Measurements from ENCODE around the gene PLAAT3. TPM values are rescaled to one million over a fixed set of nuclear protein-coding genes. Genes with fewer than 3 reads are reported as not detected.
"Not testable (repeated sequence)": the region's sequence is repeated elsewhere in the genome, so short reads cannot be mapped to it uniquely, and the experiment has no call there.

The PLAAT3 gene
- polyA plus RNA-seq, 3 donors from 2014 or later = 63.6 to 85.2 (median 84.6) TPM

DNA sequence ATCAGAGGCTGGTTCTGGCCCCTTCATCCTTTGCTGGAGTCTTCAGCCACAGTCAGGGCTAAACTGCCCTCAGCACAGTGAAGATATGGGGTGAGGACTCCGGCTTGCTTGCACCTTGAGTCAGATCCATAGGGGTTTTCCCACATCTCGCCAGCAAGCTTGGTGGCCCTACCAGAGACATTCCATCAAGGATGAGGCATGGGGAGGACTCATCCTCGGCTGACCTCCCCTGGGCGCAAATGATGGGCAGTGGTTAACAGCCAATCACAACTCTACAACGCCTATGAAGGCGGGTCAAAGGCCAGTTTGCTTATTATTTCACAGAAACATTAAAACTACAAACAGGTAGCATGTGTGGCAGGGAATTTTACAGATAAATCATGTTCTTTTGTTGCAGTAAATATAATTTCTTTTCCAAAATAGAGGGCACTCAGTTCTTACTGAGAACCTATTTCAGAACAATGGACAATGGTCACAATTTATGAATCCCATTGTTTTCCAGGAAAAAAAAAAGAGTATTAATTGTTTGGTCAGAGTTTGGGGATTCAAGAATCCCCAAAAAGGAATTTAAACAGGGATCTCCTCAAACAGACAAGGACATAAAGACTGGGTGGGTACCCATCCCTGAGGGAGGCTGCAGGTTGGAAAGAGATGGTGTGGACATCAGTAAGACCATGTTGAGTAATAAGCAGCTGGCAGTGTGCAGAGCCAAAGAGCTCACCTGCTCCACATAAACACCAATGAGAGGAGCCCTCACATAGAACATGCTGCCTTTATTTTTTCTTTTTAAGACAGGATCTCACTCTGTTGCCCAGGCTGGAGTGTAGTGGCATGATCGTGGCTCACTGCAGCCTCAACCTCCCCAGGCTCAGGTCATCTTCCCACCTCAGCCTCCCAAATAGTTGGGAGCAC lies 14.8 kb downstream of the PLAAT3 start:
- Mint-ChIP-seq H3K4me1 (peaks cover 11 to 20% of the 10 kb centered on the region in 2 donors), H3K27ac (peak overlapping the region in 5 of 6 donors; percentile 11 to 71 (median 36)), H3K36me3 (peaks cover 8 to 16% (median 9%) of the 10 kb centered on the region in 3 donors), H3K4me3 (no peak overlapping the region), H3K27me3 (ENCODE audit: low read depth in 3 of 3) (peaks cover 0 to 2% (median 0%) of the 10 kb centered on the region in 3 donors), H3K9me3 (no peaks in the 10 kb centered on the region)
- DNase-seq = no peak

DNA sequence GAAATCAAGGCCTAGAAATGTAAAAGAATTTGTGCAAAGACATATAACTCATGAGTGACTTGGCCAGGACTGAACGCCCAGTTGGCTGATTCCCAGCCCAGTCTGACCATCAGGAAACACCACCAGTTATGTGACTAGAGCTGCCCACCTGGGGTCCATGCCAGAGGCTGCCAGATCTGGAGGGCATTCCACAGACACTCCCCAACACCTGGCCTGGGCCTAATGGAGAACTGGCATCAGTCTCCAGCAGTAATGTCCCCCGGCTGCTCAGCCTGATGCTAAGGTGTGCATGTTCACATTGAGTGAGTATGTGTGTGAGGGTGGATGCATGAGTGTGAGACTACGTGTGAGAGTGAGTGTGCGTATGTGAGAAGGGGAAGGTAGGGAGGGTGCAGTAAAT lies 15.7 kb downstream of the PLAAT3 start:
- Mint-ChIP-seq H3K9me3 (no peaks in the 10 kb centered on the region), H3K27ac (peak overlapping the region in 5 of 6 donors; percentile 15 to 76 (median 36)), H3K4me3 (no peak overlapping the region), H3K4me1 (peaks cover 11 to 20% of the 10 kb centered on the region in 2 donors), H3K36me3 (peaks cover 13 to 19% (median 16%) of the 10 kb centered on the region in 3 donors), H3K27me3 (ENCODE audit: low read depth in 3 of 3) (peaks cover 0 to 4% (median 0%) of the 10 kb centered on the region in 3 donors)
- DNase-seq = no peak

DNA sequence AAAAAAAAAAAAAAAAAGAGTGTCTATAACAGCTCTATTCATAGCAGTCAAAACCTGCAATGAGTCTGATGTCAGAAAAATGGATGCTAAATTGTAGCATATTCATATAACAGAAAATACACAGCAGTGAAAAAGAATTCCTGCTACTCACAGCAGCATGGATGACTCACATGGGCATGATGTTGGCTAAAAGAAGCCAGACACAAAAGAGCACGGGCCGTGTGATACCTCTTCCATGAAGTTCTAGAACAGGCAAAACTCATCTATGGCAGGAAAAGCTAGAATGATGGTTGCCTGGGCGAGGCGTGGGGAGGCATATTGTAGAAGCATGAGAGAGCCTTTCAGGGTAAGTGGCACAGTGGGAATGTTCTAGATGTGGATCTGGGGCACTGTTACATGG lies 18.9 kb downstream of the PLAAT3 start:
- Mint-ChIP-seq H3K36me3 (peaks cover 16 to 39% (median 28%) of the 10 kb centered on the region in 3 donors), H3K9me3 (no peaks in the 10 kb centered on the region), H3K4me1 (peaks cover 10 to 11% of the 10 kb centered on the region in 2 donors), H3K27ac (peak overlapping the region in 3 of 6 donors; percentile 10 to 34 (median 32)), H3K27me3 (ENCODE audit: low read depth in 3 of 3) (peaks cover 0 to 5% (median 1%) of the 10 kb centered on the region in 3 donors), H3K4me3 (no peak overlapping the region)
- no peak for DNase-seq

DNA sequence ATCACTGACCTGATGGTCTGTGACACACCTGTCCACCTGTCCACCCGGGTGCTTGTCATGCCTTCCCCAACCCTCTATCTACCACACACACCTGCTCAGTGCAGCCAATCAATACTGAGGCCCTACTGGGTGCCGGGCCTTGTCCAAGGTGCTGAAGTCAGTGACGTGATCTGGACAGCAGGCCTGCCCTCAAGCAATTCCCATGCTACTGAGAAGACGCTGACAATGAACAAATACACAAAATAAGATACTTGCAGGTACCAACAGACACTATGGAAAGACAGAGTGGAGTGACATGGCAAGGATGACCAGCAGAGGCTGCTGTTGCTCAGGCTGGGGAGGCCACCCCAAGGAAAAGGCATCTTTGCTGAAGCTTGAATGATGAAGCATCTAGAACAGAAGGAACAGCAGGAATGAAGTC lies 21.2 kb downstream of the PLAAT3 start:
- no peaks in the 10 kb centered on the region for H3K9me3 Mint-ChIP-seq
- no peak overlapping the region for H3K4me3 Mint-ChIP-seq
- peak in 1 of 3 donors; percentile 10 for DNase-seq
- peaks cover 0 to 5% (median 1%) of the 10 kb centered on the region in 3 donors for H3K27me3 Mint-ChIP-seq (ENCODE audit: low read depth in 3 of 3)
- H3K27ac Mint-ChIP-seq = peak overlapping the region in 3 of 6 donors; percentile 41 to 77 (median 71)
- H3K36me3 Mint-ChIP-seq = peaks cover 24 to 55% (median 46%) of the 10 kb centered on the region in 3 donors
- H3K4me1 Mint-ChIP-seq = no peaks in the 10 kb centered on the region

- DNase-seq = no peak
- Mint-ChIP-seq H3K9me3 (no peaks in the 10 kb centered on the region), H3K27me3 (ENCODE audit: low read depth in 3 of 3) (peaks cover 0 to 5% (median 1%) of the 10 kb centered on the region in 3 donors), H3K4me1 (peaks cover 0 to 4% of the 10 kb centered on the region in 2 donors), H3K27ac (peak overlapping the region in 1 of 6 donors; percentile 26), H3K4me3 (no peak overlapping the region), H3K36me3 (peaks cover 31 to 61% (median 56%) of the 10 kb centered on the region in 3 donors)
These were observed 24.0 kb downstream of the PLAAT3 start for GRCh38 chr11:63590024-63590788.

- peaks cover 3 to 6% of the 10 kb centered on the region in 2 donors for H3K4me1 Mint-ChIP-seq
- H3K27me3 Mint-ChIP-seq (ENCODE audit: low read depth in 3 of 3) = peaks cover 0 to 4% (median 1%) of the 10 kb centered on the region in 3 donors
- peaks cover 24 to 54% (median 50%) of the 10 kb centered on the region in 3 donors for H3K36me3 Mint-ChIP-seq
- DNase-seq = no peak
- peak overlapping the region in 2 of 6 donors; percentile 9 to 17 for H3K27ac Mint-ChIP-seq
- H3K4me3 Mint-ChIP-seq = no peak overlapping the region
- no peaks in the 10 kb centered on the region for H3K9me3 Mint-ChIP-seq
These were observed 25.2 kb downstream of the PLAAT3 start for GRCh38 chr11:63589000-63589399.

DNA sequence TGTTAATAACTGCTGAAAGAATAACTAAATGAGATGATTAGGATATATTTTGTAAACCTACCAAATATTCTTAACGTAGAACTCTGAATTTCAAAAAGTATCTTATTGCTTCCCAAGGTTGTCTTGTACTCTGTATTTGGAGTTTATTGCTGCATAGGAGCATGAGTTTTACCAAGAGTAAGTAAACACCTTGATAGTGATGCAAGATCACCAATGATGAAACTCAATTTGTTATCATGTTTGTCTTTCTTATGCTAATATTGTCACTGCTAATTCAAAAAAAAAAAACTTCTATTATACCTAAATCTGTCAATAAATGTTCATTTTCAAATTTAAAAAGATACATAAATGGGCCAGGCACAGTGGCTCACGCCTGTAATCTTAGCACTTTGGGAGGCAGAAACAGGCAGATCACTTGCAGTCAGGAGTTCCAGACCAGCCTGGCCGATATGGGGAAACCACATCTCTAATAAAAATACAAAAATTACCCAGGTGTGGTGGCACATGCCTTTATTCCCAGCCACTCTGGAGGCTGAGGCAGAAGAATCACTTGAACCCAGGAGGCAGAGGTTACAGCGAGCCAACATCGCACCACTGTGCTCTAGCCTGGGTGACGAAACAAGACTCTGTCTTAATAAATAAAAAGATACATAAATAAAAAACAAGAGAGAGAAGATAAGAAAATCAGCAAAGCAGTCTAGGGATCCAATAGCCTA lies 27.6 kb downstream of the PLAAT3 start:
- H3K4me3 Mint-ChIP-seq = no peak overlapping the region
- DNase-seq = no peak
- H3K4me1 Mint-ChIP-seq = peaks cover 27 to 29% of the 10 kb centered on the region in 2 donors
- peaks cover 3 to 5% (median 4%) of the 10 kb centered on the region in 6 donors for H3K9me3 Mint-ChIP-seq
- H3K27ac Mint-ChIP-seq = no peak overlapping the region
- peaks cover 25 to 50% (median 47%) of the 10 kb centered on the region in 3 donors for H3K36me3 Mint-ChIP-seq
- peaks cover 0 to 6% (median 2%) of the 10 kb centered on the region in 3 donors for H3K27me3 Mint-ChIP-seq (ENCODE audit: low read depth in 3 of 3)

DNA sequence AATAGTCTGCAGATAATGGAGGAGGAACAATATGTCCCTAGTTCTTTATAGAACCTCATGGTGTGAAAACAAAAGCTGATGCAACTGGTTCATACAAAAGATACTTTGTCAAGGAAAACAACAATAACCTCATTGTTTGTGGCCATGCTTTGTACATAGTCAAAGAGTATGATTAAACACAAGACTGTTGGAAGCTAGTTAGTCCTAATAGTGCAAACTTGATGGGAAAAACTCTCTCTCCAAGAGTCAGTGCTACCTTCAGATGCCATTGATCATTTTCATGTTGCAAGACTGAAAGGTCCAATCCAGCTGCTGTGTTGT lies 30.9 kb downstream of the PLAAT3 start:
- Mint-ChIP-seq H3K4me1 (peaks cover 30 to 34% of the 10 kb centered on the region in 2 donors), H3K36me3 (peaks cover 29 to 40% (median 40%) of the 10 kb centered on the region in 3 donors), H3K27me3 (ENCODE audit: low read depth in 3 of 3) (peaks cover 0 to 5% (median 2%) of the 10 kb centered on the region in 3 donors), H3K9me3 (peaks cover 12 to 28% (median 17%) of the 10 kb centered on the region in 6 donors), H3K27ac (peak overlapping the region; percentile 85 to 98 (median 90)), H3K4me3 (peak overlapping the region; percentile 46 to 73 (median 63))
- DNase-seq = no peak

GRCh38 chr11:63581224-63581623 lies 33.0 kb downstream of the PLAAT3 start:
- H3K4me3 Mint-ChIP-seq = peak overlapping the region in 1 of 5 donors; percentile 64
- not testable (repeated sequence) for DNase-seq; H3K27me3 Mint-ChIP-seq (ENCODE audit: low read depth in 3 of 3)
- peak overlapping the region; percentile 49 to 94 (median 90) for H3K27ac Mint-ChIP-seq
- peaks cover 12 to 30% (median 17%) of the 10 kb centered on the region in 6 donors for H3K9me3 Mint-ChIP-seq
- H3K4me1 Mint-ChIP-seq = peaks cover 43% of the 10 kb centered on the region in 2 donors
- H3K36me3 Mint-ChIP-seq = peaks cover 25 to 35% (median 34%) of the 10 kb centered on the region in 3 donors

GRCh38 chr11:63578882-63579281 lies 35.4 kb downstream of the PLAAT3 start:
- not testable (repeated sequence) for H3K27me3 Mint-ChIP-seq (ENCODE audit: low read depth in 3 of 3); H3K4me3 Mint-ChIP-seq; DNase-seq
- peaks cover 18 to 36% (median 28%) of the 10 kb centered on the region in 3 donors for H3K36me3 Mint-ChIP-seq
- peak overlapping the region in 2 of 6 donors; percentile 25 to 52 for H3K27ac Mint-ChIP-seq
- H3K4me1 Mint-ChIP-seq = peaks cover 60 to 63% of the 10 kb centered on the region in 2 donors
- H3K9me3 Mint-ChIP-seq = peaks cover 12 to 30% (median 17%) of the 10 kb centered on the region in 6 donors

- H3K27ac Mint-ChIP-seq = peak overlapping the region; percentile 94 to 97 (median 95)
- H3K4me1 Mint-ChIP-seq = peaks cover 46 to 52% of the 10 kb centered on the region in 2 donors
- H3K27me3 Mint-ChIP-seq (ENCODE audit: low read depth in 3 of 3) = peaks cover 0 to 3% (median 0%) of the 10 kb centered on the region in 3 donors
- no peak for DNase-seq
- H3K4me3 Mint-ChIP-seq = peak overlapping the region; percentile 80 to 92 (median 87)
- H3K9me3 Mint-ChIP-seq = peaks cover 0 to 9% (median 2%) of the 10 kb centered on the region in 6 donors
- H3K36me3 Mint-ChIP-seq = peaks cover 4 to 21% (median 9%) of the 10 kb centered on the region in 3 donors
These were observed 39.2 kb downstream of the PLAAT3 start for GRCh38 chr11:63574856-63575602.

Measured in immature natural killer cell (primary cell).